ENCODE data around the gene YARS1. TPM values are rescaled to one million over a fixed set of nuclear protein-coding genes. Genes with fewer than 3 reads are reported as not detected.

YARS1 gene
- total RNA-seq, 1 experiment from 2014 or later: 115 TPM

- TSS peak; percentile 73 for BruUV-seq (replicated peaks)
- Histone ChIP-seq H4K20me1 (ENCODE audit: low read length) (no peaks in the 10 kb centered on the region), H3K27me3 (ENCODE audit: low read length) (no peaks in the 10 kb centered on the region), H3K36me3 (ENCODE audit: low read depth, low read length) (no peaks in the 10 kb centered on the region), H2AFZ (ENCODE audit: low read length) (peak overlapping the region; percentile 77), H3K27ac (ENCODE audit: low read length) (peak overlapping the region; percentile 29; the same call in 1 of the 2 replicates), H3K4me1 (ENCODE audit: insufficient read depth, low read length) (peaks cover 44% of the 10 kb centered on the region), H3K4me2 (ENCODE audit: low read length) (peak overlapping the region; percentile 86), H3F3A (ENCODE audit: low read length, unreplicated experiment) (peaks cover 10% of the 10 kb centered on the region), H3K9ac (ENCODE audit: low read length) (peak overlapping the region; percentile 51), H3K4me3 (ENCODE audit: low read length) (peak overlapping the region; percentile 80), H3K79me2 (ENCODE audit: low read length) (peaks cover 73% of the 10 kb centered on the region), H3K9me3 (ENCODE audit: low read length) (no peaks in the 10 kb centered on the region), H3K9me2 (replicated peaks; ENCODE audit: low read length) (no peaks in the 10 kb centered on the region)
- POLR2A ChIA-PET (ENCODE audit: unreplicated experiment): interaction anchor here (0.6 to 0.7 kb wide), 3 partner anchors 15 to 422 kb away, joined by 3 to 5 read pairs (median 5); no protein-coding TSS in a partner anchor
- ATAC-seq: peak; percentile 39
- CTCF ChIA-PET: interaction anchor here (0.8 to 1.4 kb wide), 3 partner anchors 15 to 104 kb away, joined by 3 to 7 read pairs (median 4); no protein-coding TSS in a partner anchor
- DNase-seq: peak; percentile 43
- TF ChIP-seq CTCF (conservative IDR thresholded peaks at IDR 0.05; ENCODE audit: low read depth, low read length) (no peak), EZH2 (IDR thresholded peaks at IDR 0.05; ENCODE audit: low read length, unreplicated experiment) (no peak), EZH2phosphoT487 (IDR thresholded peaks at IDR 0.05; ENCODE audit: borderline replicate concordance, low read length) (no peak)
- intact Hi-C loops (cut with micrococcal nuclease): no loop called here
Measured at GRCh38 chr1:32754317-32755097, 62.7 kb downstream of the YARS1 start.

GRCh38 chr1:32753532-32754316 lies 63.4 kb downstream of the YARS1 start:
- POLR2A ChIA-PET (ENCODE audit: unreplicated experiment): interaction anchor here (0.6 to 0.7 kb wide), 3 partner anchors 16 to 423 kb away, joined by 3 to 5 read pairs (median 5); no protein-coding TSS in a partner anchor
- peak; percentile 93 for DNase-seq

More at GRCh38 chr1:32753532-32754316, 63.4 kb downstream of the YARS1 start:
- Histone ChIP-seq H3K9me2 (replicated peaks; ENCODE audit: low read length) (no peaks in the 10 kb centered on the region), H4K20me1 (ENCODE audit: low read length) (no peaks in the 10 kb centered on the region), H3K4me2 (ENCODE audit: low read length) (peak overlapping the region; percentile 86), H3K9me3 (ENCODE audit: low read length) (no peaks in the 10 kb centered on the region), H3K4me3 (ENCODE audit: low read length) (peak overlapping the region; percentile 80), H3K27me3 (ENCODE audit: low read length) (no peaks in the 10 kb centered on the region), H3K27ac (ENCODE audit: low read length) (peak overlapping the region; percentile 25; the same call in 1 of the 2 replicates), H3K79me2 (ENCODE audit: low read length) (peaks cover 77% of the 10 kb centered on the region), H3K36me3 (ENCODE audit: low read depth, low read length) (no peaks in the 10 kb centered on the region), H3F3A (ENCODE audit: low read length, unreplicated experiment) (peaks cover 4% of the 10 kb centered on the region), H2AFZ (ENCODE audit: low read length) (peak overlapping the region; percentile 77), H3K9ac (ENCODE audit: low read length) (peak overlapping the region; percentile 51), H3K4me1 (ENCODE audit: insufficient read depth, low read length) (peaks cover 37% of the 10 kb centered on the region)
- CTCF ChIA-PET: interaction anchor here (0.6 to 1.4 kb wide), 4 partner anchors 8 to 103 kb away, joined by 3 to 7 read pairs (median 4); no protein-coding TSS in a partner anchor
- intact Hi-C loops (cut with micrococcal nuclease): no loop called here
- BruUV-seq (replicated peaks): no TSS peak
- ATAC-seq: peak; percentile 91
- TF ChIP-seq EZH2phosphoT487 (IDR thresholded peaks at IDR 0.05; ENCODE audit: borderline replicate concordance, low read length) (no peak), CTCF (conservative IDR thresholded peaks at IDR 0.05; ENCODE audit: low read depth, low read length) (no peak), EZH2 (IDR thresholded peaks at IDR 0.05; ENCODE audit: low read length, unreplicated experiment) (no peak)
